IMR-90 (cell line): Measurements from ENCODE around the gene LIPG. TPM values are rescaled to one million over a fixed set of nuclear protein-coding genes. Genes with fewer than 3 reads are reported as not detected.

Experiments used
- ATAC-seq: fragments of 200-7000 bp; cut with Tn5 transposase; 2 replicates; pipeline ENCODE4 v1.9.1; 2020; ENCODE audit warnings: low read depth, mild to moderate bottlenecking, moderate library complexity
- BruUV-seq: library from RNA; stranded (reverse); fragments of 400-500 nt; replicated peaks from 2 replicates; lab custom pipeline; 2021; lab: Mats Ljungman, UMichigan
- CTCF ChIA-PET: fragments of 300-600 bp; formaldehyde crosslinking; extraction: SDS; loops from one replicate; lab custom pipeline; 2021; ENCODE audit warnings: antibody characterized with exemption; lab: Yijun Ruan, JAX
- POLR2A ChIA-PET: fragments of 300-600 bp; sonication (Branson Sonifier 250); formaldehyde crosslinking; loops from one replicate; lab custom pipeline; 2022; ENCODE audit warnings: antibody characterized with exemption; ENCODE audit not compliant: unreplicated experiment; lab: Charles Lee
- DNase-seq: peaks from one replicate; pipeline ENCODE4 v3.0.0; 2013
- H2AFZ ChIP-seq: replicated peaks from 2 replicates; pipeline ENCODE3; 2013; ENCODE audit warnings: low read length, mild to moderate bottlenecking; ENCODE audit not compliant: poor library complexity
- H2AK5ac ChIP-seq: 2 replicates; pipeline ENCODE4 v1.6.1; 2013; ENCODE audit warnings: low read depth, low read length, inconsistent platforms
- H2AK9ac ChIP-seq: replicated peaks from 2 replicates; pipeline ENCODE3; 2013; ENCODE audit warnings: mild to moderate bottlenecking, low read depth, low read length, moderate library complexity; ENCODE audit not compliant: poor library complexity
- H2BK120ac ChIP-seq: 2 replicates; pipeline ENCODE4 v1.6.1; 2013; ENCODE audit warnings: low read depth, low read length, inconsistent platforms
- H2BK15ac ChIP-seq: 3 replicates; pipeline ENCODE4 v1.6.1; 2013; ENCODE audit warnings: low read depth, low read length, inconsistent platforms
- H2BK20ac ChIP-seq: 2 replicates; pipeline ENCODE4 v1.6.1; 2013; ENCODE audit warnings: low read depth, mild to moderate bottlenecking, inconsistent platforms, low read length, moderate library complexity
- H2BK5ac ChIP-seq: 2 replicates; pipeline ENCODE4 v1.6.1; 2013; ENCODE audit warnings: mild to moderate bottlenecking, low read depth, low read length, inconsistent platforms; ENCODE audit not compliant: poor library complexity, severe bottlenecking
- H3K14ac ChIP-seq: replicated peaks from 2 replicates; pipeline ENCODE4 v1.6.1; 2013; ENCODE audit warnings: low read depth, low read length, inconsistent platforms
- H3K18ac ChIP-seq: 2 replicates; pipeline ENCODE4 v1.6.1; 2013; ENCODE audit warnings: low read depth, low read length, control low read depth
- H3K23ac ChIP-seq: 2 replicates; pipeline ENCODE4 v1.6.1; 2013; ENCODE audit warnings: low read depth, low read length, inconsistent platforms
- H3K27ac ChIP-seq: 2 replicates; pipeline ENCODE4 v1.5.1; 2013; ENCODE audit warnings: mild to moderate bottlenecking, control low read depth, low read length; ENCODE audit not compliant: insufficient read depth
- H3K27me3 ChIP-seq: 2 replicates; pipeline ENCODE4 v1.6.1; 2013; ENCODE audit warnings: low read length; ENCODE audit not compliant: control insufficient read depth, insufficient read depth
- H3K36me3 ChIP-seq: 2 replicates; pipeline ENCODE4 v1.6.1; 2013; ENCODE audit warnings: low read length, mixed read lengths; ENCODE audit not compliant: control insufficient read depth, insufficient read depth
- H3K4ac ChIP-seq: 2 replicates; pipeline ENCODE4 v1.6.1; 2013; ENCODE audit warnings: low read depth, low read length, inconsistent platforms
- H3K4me1 ChIP-seq: 2 replicates; pipeline ENCODE4 v1.6.1; 2013; ENCODE audit warnings: low read length, mixed read lengths; ENCODE audit not compliant: control insufficient read depth, insufficient read depth
- H3K4me2 ChIP-seq: 2 replicates; pipeline ENCODE4 v1.6.1; 2013; ENCODE audit warnings: low read depth, mild to moderate bottlenecking, control low read depth, low read length, moderate library complexity
- H3K4me3 ChIP-seq: 2 replicates; pipeline ENCODE4 v1.5.1; 2013; ENCODE audit warnings: low read depth, mild to moderate bottlenecking, control low read depth, low read length, moderate library complexity; ENCODE audit not compliant: insufficient read depth
- H3K56ac ChIP-seq: 2 replicates; pipeline ENCODE4 v1.6.1; 2013; ENCODE audit warnings: low read length, inconsistent platforms; ENCODE audit not compliant: insufficient read depth; ENCODE audit errors: extremely low read depth
- H3K79me1 ChIP-seq, 2 experiments: 2 replicates each; pipeline ENCODE4 v1.6.1; 2013; ENCODE audit warnings: low read length in 2 of 2, inconsistent platforms in 1 of 2, low read depth in 1 of 2
- H3K9ac ChIP-seq: 2 replicates; pipeline ENCODE4 v1.6.1; 2013; ENCODE audit warnings: low read depth, low read length, control low read depth
- H3K9me1 ChIP-seq: 2 replicates; pipeline ENCODE4 v1.6.1; 2013; ENCODE audit warnings: low read length, inconsistent platforms; ENCODE audit not compliant: insufficient read depth
- H3K9me3 ChIP-seq: 2 replicates; pipeline ENCODE4 v1.6.1; 2013; ENCODE audit warnings: low read length; ENCODE audit not compliant: control insufficient read depth, insufficient read depth
- H4K20me1 ChIP-seq: 2 replicates; pipeline ENCODE4 v1.6.1; 2013; ENCODE audit warnings: low read length, inconsistent platforms; ENCODE audit not compliant: insufficient read depth
- H4K5ac ChIP-seq: 2 replicates; pipeline ENCODE4 v1.6.1; 2013; ENCODE audit warnings: mild to moderate bottlenecking, low read depth, low read length, control low read depth
- H4K8ac ChIP-seq, 2 experiments: 2 replicates each; pipeline ENCODE4 v1.6.1; 2013; ENCODE audit warnings: low read depth in 2 of 2, low read length in 2 of 2, control low read depth in 1 of 2, inconsistent platforms in 1 of 2
- H4K91ac ChIP-seq: 2 replicates; pipeline ENCODE4 v1.6.1; 2013; ENCODE audit warnings: low read depth, low read length, inconsistent platforms; ENCODE audit not compliant: insufficient read depth
- BHLHE40 ChIP-seq: fragments of 150-350 bp; IDR thresholded peaks from 2 replicates; pipeline ENCODE4 v1.6.1; 2016; ENCODE audit warnings: mild to moderate bottlenecking, low read depth, low read length
- CEBPB ChIP-seq: IDR thresholded peaks from 2 replicates; pipeline ENCODE4 v1.6.1; 2012; ENCODE audit warnings: low read depth, low read length, improper control_type of control experiment
- CHD1 ChIP-seq: IDR thresholded peaks from 2 replicates; pipeline ENCODE4 v1.6.1; 2012; ENCODE audit warnings: low read depth, low read length, improper control_type of control experiment
- CTCF ChIP-seq: conservative IDR thresholded peaks from 2 replicates; pipeline ENCODE4 v1.5.1; 2012; ENCODE audit warnings: mild to moderate bottlenecking, low read depth, low read length, improper control_type of control experiment
- ELK1 ChIP-seq: fragments of 150-350 bp; IDR thresholded peaks from 2 replicates; pipeline ENCODE4 v1.6.1; 2016; ENCODE audit warnings: low read depth, mild to moderate bottlenecking, low read length, moderate library complexity, borderline replicate concordance
- FOS ChIP-seq: fragments of 150-350 bp; IDR thresholded peaks from 2 replicates; pipeline ENCODE4 v1.6.1; 2016; ENCODE audit warnings: low read depth, low read length
- MAFK ChIP-seq: IDR thresholded peaks from 2 replicates; pipeline ENCODE4 v1.6.1; 2012; ENCODE audit warnings: low read depth, low read length, improper control_type of control experiment
- MAZ ChIP-seq: IDR thresholded peaks from 2 replicates; pipeline ENCODE4 v1.6.1; 2012; ENCODE audit warnings: low read depth, mild to moderate bottlenecking, low read length, improper control_type of control experiment, moderate library complexity, borderline replicate concordance
- MXI1 ChIP-seq: IDR thresholded peaks from 2 replicates; pipeline ENCODE4 v1.6.1; 2012; ENCODE audit warnings: low read depth, mild to moderate bottlenecking, low read length, moderate library complexity, borderline replicate concordance
- NFE2L2 ChIP-seq: fragments of 150-350 bp; IDR thresholded peaks from 2 replicates; pipeline ENCODE4 v1.6.1; 2016; ENCODE audit warnings: low read depth, mild to moderate bottlenecking, low read length
- POLR2A ChIP-seq: IDR thresholded peaks from 2 replicates; pipeline ENCODE4 v1.6.1; 2012; ENCODE audit warnings: mild to moderate bottlenecking, low read depth, low read length
- RAD21 ChIP-seq: IDR thresholded peaks from 2 replicates; pipeline ENCODE4 v1.6.1; 2012; ENCODE audit warnings: low read length, improper control_type of control experiment
- RCOR1 ChIP-seq: IDR thresholded peaks from 2 replicates; pipeline ENCODE4 v1.6.1; 2012; ENCODE audit warnings: mild to moderate bottlenecking, low read length, improper control_type of control experiment; ENCODE audit not compliant: insufficient replicate concordance
- SMC3 ChIP-seq: fragments of 150-350 bp; IDR thresholded peaks from 2 replicates; pipeline ENCODE4 v1.6.1; 2016; ENCODE audit warnings: low read depth, mild to moderate bottlenecking, antibody characterized with exemption, low read length, moderate library complexity
- USF2 ChIP-seq: fragments of 150-350 bp; IDR thresholded peaks from 2 replicates; pipeline ENCODE4 v1.6.1; 2017; ENCODE audit warnings: mild to moderate bottlenecking, antibody characterized with exemption, low read length, low read depth
- whole genome bisulfite sequencing, 2 experiments: methylation state at CpG; one replicate each; pipeline versions ENCODE4 v1.1.5 to v1.1.7; 2013; ENCODE audit warnings: missing lambda C conversion rate in 2 of 2; ENCODE audit not compliant: insufficient read length in 1 of 2; ENCODE audit errors: extremely low coverage in 2 of 2; 5-methylcytosine and 5-hydroxymethylcytosine counted together
- dilution Hi-C: fragments of 300-500 bp; cut with HindIII; formaldehyde crosslinking; loops from one replicate; pipeline ENCODE4 v1.14.3; 2018; ENCODE audit warnings: low sequenced_read_pairs; ENCODE audit not compliant: unreplicated experiment
- in situ Hi-C: fragments of 300-500 bp; cut with MboI; formaldehyde crosslinking; loops from 3 replicates; pipeline ENCODE4 v1.14.3; 2019; ENCODE audit warnings: low sequenced_read_pairs, inconsistent platforms, mixed read lengths
- intact Hi-C: fragments of 100-400 bp; cut with micrococcal nuclease; formaldehyde crosslinking; loops from 2 replicates; pipeline ENCODE4 v1.10.0; 2022
- polyA plus RNA-seq, 3 experiments: library from polyadenylated mRNA; depleted of rRNA; stranded (reverse); fragments of >200 nt; gene quantifications; 2 replicates each; pipeline ENCODE4 v1.2.3, GENCODE V29; 2012; ENCODE audit warnings: low replicate concordance in 1 of 3
- total RNA-seq: library from RNA; depleted of rRNA; stranded (reverse); fragments of >200 nt; gene quantifications from 2 replicates; pipeline ENCODE4 v1.2.3, GENCODE V29; 2012

LIPG gene
- total and polyA plus RNA-seq, 2 of the 4 experiments (the other 2 are of a cell fraction) = under 0.01 to 0.14 TPM

GRCh38 chr18:49640741-49641140 lies 78.9 kb downstream of the LIPG start:
- H3K36me3 ChIP-seq = no peaks in the 10 kb centered on the region
- ATAC-seq (no peak), DNase-seq (no peak)
- H3K18ac ChIP-seq = no peak overlapping the region
- no peak overlapping the region for H3K4ac ChIP-seq
- no peak overlapping the region for H3K4me3 ChIP-seq
- CTCF ChIA-PET = interaction anchor here (0.8 to 1.2 kb wide), 2 partner anchors 16 to 32 kb away, joined by 3 read pairs; no protein-coding TSS in a partner anchor
- intact Hi-C loops (no loop called here), in situ Hi-C loops (no loop called here), dilution Hi-C loops (no loop called here)
- H4K20me1 ChIP-seq = no peaks in the 10 kb centered on the region
- peaks cover 3% of the 10 kb centered on the region; the same call in 1 of the 2 replicates for H3K9me1 ChIP-seq
- no peak overlapping the region for H3K56ac ChIP-seq
- H3K23ac ChIP-seq = no peak overlapping the region
- no peak overlapping the region for H3K14ac ChIP-seq
- H2BK20ac ChIP-seq = no peak overlapping the region
- H4K5ac ChIP-seq = no peak overlapping the region
- BruUV-seq = no TSS peak
- H3K27ac ChIP-seq = no peak overlapping the region
- no peak overlapping the region for H3K9ac ChIP-seq
- H2AK9ac ChIP-seq = no peak overlapping the region
- H2AFZ ChIP-seq = no peak overlapping the region
- H2AK5ac ChIP-seq = no peak overlapping the region
- H3K4me2 ChIP-seq = no peak overlapping the region
- no peak overlapping the region for H4K8ac ChIP-seq
- no peaks in the 10 kb centered on the region for H3K9me3 ChIP-seq
- TF ChIP-seq USF2 (no peak), SMC3 (no peak), CTCF (no peak), NFE2L2 (no peak), BHLHE40 (no peak), RAD21 (no peak), POLR2A (no peak), MXI1 (no peak), CEBPB (no peak), MAZ (no peak), ELK1 (no peak), RCOR1 (no peak), CHD1 (no peak), FOS (no peak), MAFK (no peak)
- POLR2A ChIA-PET = no interaction called here
- H4K91ac ChIP-seq = no peak overlapping the region
- H2BK15ac ChIP-seq = no peak overlapping the region
- H2BK5ac ChIP-seq = no peak overlapping the region
- no peaks in the 10 kb centered on the region for H3K79me1 ChIP-seq
- H3K27me3 ChIP-seq = peaks cover 19% of the 10 kb centered on the region
- peaks cover under 1% of the 10 kb centered on the region; the same call in 1 of the 2 replicates for H3K4me1 ChIP-seq
- H2BK120ac ChIP-seq = no peak overlapping the region
- no CpG with 5 or more reads among the region's 6 CpGs for WGBS, 2 experiments
